Measurements from ENCODE around the gene AKAP14. TPM values are rescaled to one million over a fixed set of nuclear protein-coding genes. Genes with fewer than 3 reads are reported as not detected.
"Not testable (repeated sequence)": the region's sequence is repeated elsewhere in the genome, so short reads cannot be mapped to it uniquely, and the experiment has no call there.

The AKAP14 gene
- total and polyA plus RNA-seq, 11 donors, result not detected

GRCh38 chrX:119885554-119886428 is 9.9 kb upstream of the AKAP14 start:
- H3K27me3 ChIP-seq, result no peaks in the 10 kb centered on the region
- TF ChIP-seq CTCF (IDR thresholded peaks at IDR 0.05) (no peak), POLR2A (IDR thresholded peaks at IDR 0.05) (no peak)
- peaks cover 0 to 5% (median 0%) of the 10 kb centered on the region in 12 donors for H3K4me1 ChIP-seq
- H3K4me3 ChIP-seq, result no peak overlapping the region
- no peaks in the 10 kb centered on the region for H3K36me3 ChIP-seq
- H3K9me3 ChIP-seq, result no peaks in the 10 kb centered on the region
- intact Hi-C loops (cut with DNase I), result no loop called here
- WGBS, 4 donors, result 73 to 86% (median 82%) methylated on average over 11 of the region's 11 CpGs
- H3K27ac ChIP-seq, result no peak overlapping the region
- ATAC-seq, result no peak
- DNase-seq, result no peak

GRCh38 chrX:119887721-119888425 is 7.8 kb upstream of the AKAP14 start:
- peaks cover 0 to 5% (median 0%) of the 10 kb centered on the region in 12 donors for H3K4me1 ChIP-seq
- no peaks in the 10 kb centered on the region for H3K27me3 ChIP-seq
- 5 to 62% (median 23%) methylated on average over 26 to 40 of the region's 40 CpGs for WGBS, 4 donors
- peak; percentile 33 to 83 (median 60) for DNase-seq
- TF ChIP-seq POLR2A (IDR thresholded peaks at IDR 0.05) (no peak), CTCF (IDR thresholded peaks at IDR 0.05) (peak; percentile 26 to 60 (median 41))
- H3K27ac ChIP-seq, result no peak overlapping the region
- H3K9me3 ChIP-seq, result no peaks in the 10 kb centered on the region
- ATAC-seq, result peak in 3 of 4 donors; percentile 79 to 93 (median 86)
- H3K36me3 ChIP-seq, result no peaks in the 10 kb centered on the region
- H3K4me3 ChIP-seq, result peak overlapping the region in 9 of 12 donors; percentile 24 to 48 (median 36)
- intact Hi-C loops (cut with DNase I), result no loop called here

- intact Hi-C loops (cut with DNase I); H3K27me3 ChIP-seq; H3K27ac ChIP-seq; H3K36me3 ChIP-seq; H3K4me1 ChIP-seq; H3K4me3 ChIP-seq; DNase-seq; H3K9me3 ChIP-seq; ATAC-seq: not testable (repeated sequence)
- WGBS, 4 donors, result 74 to 82% (median 80%) methylated on average over 23 to 32 of the region's 36 CpGs
Observed at GRCh38 chrX:119890626-119891025, 5.1 kb upstream of the AKAP14 start.

DNA sequence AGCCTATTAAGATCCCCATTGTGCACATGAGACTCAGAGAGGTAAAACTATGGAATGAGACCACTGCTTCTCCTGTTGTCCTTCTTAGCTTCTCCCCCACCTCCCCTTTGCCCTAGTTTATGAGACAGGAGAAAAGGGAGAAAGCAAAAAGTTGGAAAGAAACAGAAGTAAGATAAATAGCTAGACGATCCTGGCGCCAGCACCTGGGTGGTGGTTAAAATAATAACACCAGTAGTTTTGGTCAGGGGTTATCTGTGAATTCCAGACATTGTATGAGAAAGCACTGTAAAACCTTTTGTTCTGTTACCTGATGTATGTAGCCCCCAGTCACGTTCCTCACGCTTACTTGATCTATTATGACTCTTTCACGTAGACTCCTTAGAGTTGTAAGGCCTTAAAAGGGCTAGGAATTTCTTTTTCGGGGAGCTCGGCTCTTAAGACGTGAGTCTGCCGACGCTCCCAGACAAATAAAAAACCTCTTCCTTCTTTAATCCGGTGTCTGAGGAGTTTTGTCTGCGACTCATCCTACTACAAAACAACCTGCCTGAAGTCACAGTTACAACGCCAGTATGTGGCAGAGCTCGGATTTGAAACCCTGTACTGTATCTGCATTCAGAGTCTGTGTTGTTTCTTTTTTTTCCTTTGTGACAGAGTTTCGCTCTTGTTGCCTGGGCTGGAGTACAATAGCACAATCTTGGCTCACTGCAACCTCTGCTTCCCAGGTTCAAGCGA is 3.6 kb upstream of the AKAP14 start:
- H3K27me3 ChIP-seq; ATAC-seq; DNase-seq; H3K4me3 ChIP-seq; H3K4me1 ChIP-seq; H3K27ac ChIP-seq; H3K36me3 ChIP-seq; intact Hi-C loops (cut with DNase I); H3K9me3 ChIP-seq: not testable (repeated sequence)
- WGBS, 4 donors, result 77 to 80% (median 79%) methylated on average over 16 of the region's 16 CpGs

DNA sequence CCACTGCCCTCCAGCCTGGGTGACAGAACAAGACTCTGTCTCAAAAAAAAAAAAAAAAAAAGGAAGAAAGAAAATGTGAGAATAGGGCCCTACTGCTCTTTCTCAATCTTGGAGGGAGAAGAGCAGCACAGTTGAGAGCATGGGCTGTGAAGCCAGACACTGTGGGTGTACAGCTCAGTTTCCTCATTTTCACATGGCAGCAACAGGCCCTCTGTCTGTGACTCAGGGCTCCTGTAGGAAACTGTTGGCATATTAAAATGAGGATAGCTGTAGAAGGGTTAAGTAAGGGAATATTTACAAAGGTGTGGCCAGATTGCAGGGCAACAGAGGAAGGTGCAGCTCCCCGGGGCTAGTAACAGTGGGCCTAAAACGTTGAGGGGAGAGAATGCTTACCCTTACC is 3.4 kb downstream of the AKAP14 start:
- WGBS, 4 donors, result 24 to 40% (median 26%) methylated on average over 2 of the region's 2 CpGs
- H3K27me3 ChIP-seq, result no peaks in the 10 kb centered on the region
- intact Hi-C loops (cut with DNase I), result no loop called here
- H3K27ac ChIP-seq, result no peak overlapping the region
- DNase-seq, result no peak
- no peak for ATAC-seq
- TF ChIP-seq POLR2A (IDR thresholded peaks at IDR 0.05) (no peak), CTCF (IDR thresholded peaks at IDR 0.05) (no peak)
- no peaks in the 10 kb centered on the region for H3K36me3 ChIP-seq
- no peak overlapping the region for H3K4me3 ChIP-seq
- no peaks in the 10 kb centered on the region for H3K4me1 ChIP-seq
- H3K9me3 ChIP-seq, result no peaks in the 10 kb centered on the region
